RKO (cell line): ENCODE results near the gene CHORDC1.
A peak's percentile ranks its signal among the peaks of the same experiment; 100 is the strongest.
"Not testable (repeated sequence)": the region's sequence is repeated elsewhere in the genome, so short reads cannot be mapped to it uniquely, and the experiment has no call there.

Experiments used
- DNase-seq: peaks from one replicate; pipeline ENCODE4 v3.0.0-alpha.2; 2016; ENCODE audit warnings: low spot score

The CHORDC1 gene

GRCh38 chr11:90222459-90223247, at the start of gene CHORDC1:
Gene CHORDC1 (minus strand): TSS chr11:90223049. CDS start chr11:90222954, 95 bp downstream.
- DNase-seq: peak; percentile 90

GRCh38 chr11:90257158-90257525, 34.3 kb upstream of the CHORDC1 start:
- DNase-seq: no peak

DNA sequence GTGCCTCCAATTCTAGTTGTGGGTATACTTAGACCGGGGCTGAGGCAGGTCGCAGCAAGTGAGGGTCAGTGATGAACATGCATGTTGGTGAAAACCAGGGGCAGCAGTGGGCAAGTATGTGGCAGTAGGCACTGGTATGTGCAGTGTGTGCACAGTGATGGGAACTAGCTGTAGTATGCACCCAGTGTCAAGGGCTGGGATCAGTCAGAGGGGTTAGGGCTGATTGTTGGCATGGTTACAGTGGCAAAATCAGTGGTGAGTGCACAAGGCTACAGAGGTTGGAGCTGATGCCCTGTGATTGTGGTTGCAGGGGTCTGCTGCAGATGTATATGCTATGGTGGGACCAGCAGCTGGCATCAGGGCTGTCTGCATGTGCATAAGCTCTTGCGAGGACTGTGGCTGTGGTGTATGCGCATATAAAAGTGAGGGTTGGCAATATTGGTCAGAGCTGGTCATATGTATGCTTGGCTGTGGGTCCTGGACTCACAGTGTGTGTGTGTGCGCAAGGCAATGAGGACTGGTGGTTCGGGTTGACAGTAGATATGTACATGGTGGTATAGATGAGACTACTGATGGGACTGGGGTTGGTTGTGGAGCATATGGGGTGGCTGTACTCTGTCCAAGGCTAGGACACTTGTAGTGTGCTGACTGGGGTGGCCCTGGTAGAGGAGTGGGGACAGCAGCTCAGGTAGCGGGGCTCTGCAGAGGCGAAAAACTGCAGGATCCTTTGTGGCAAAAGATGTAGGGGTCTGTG, 33.7 kb upstream of the CHORDC1 start:
- DNase-seq: no peak

GRCh38 chr11:90254065-90254464, 31.2 kb upstream of the CHORDC1 start:
- no peak for DNase-seq

DNA sequence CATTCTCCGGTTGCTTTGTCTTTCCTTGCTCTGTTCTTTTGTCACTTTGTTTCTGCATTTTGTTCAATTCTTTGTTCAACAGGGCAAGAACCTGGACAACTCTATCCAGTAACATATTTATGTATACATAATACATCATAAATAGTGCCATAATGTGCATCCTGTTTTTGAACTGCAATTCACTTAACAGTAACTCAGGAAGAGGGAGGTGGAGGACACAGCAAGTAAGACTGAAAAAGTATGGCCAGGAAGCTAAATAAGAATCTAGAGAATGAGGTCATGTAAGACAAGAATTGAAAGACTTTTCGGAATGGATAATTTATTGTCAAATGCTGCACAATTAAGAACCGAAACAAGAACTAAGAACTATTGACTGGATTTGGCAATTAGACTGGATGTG, 29.2 kb upstream of the CHORDC1 start:
- DNase-seq: no peak

- DNase-seq: no peak
Observed at GRCh38 chr11:90251599-90251998, 28.8 kb upstream of the CHORDC1 start.

DNA sequence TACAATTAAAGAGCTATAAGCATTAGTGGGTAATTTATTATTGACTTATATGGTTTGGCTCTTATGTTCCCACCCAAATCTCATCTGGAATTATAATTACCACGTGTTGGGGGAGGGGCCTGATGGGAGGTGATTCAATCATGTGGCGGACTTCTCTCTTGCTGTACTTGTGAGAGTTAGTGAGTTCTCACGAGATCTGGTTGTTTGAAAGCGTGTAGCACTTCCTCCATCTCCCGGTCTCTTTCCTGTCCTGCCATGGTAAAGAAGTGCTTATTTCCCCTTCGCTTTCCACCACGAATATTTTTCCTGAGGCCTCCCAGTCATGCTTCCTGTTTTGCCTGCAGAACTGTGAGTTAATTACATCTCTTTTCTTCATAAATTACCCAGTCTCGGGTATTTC, 28.1 kb upstream of the CHORDC1 start:
- DNase-seq: no peak

DNA sequence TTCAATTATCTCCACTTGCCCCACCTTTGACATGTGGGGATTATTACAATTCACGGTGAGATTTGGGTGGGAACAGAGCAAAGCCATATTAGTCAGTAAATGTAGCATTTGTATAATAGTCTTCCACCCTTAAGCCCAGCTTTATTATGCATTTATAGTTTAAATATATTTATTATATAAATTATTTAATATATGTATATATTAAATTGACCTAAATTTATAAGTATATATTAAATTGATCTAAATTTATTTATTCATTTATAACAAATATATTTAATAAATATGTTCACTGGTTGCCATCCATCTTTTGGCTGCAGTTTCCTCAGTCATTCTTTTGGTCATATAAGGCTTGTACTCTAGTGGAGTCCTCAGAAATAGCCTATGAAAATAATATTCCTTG, 23.6 kb upstream of the CHORDC1 start:
- DNase-seq: no peak

GRCh38 chr11:90243534-90243933, 20.7 kb upstream of the CHORDC1 start:
- DNase-seq: no peak

DNA sequence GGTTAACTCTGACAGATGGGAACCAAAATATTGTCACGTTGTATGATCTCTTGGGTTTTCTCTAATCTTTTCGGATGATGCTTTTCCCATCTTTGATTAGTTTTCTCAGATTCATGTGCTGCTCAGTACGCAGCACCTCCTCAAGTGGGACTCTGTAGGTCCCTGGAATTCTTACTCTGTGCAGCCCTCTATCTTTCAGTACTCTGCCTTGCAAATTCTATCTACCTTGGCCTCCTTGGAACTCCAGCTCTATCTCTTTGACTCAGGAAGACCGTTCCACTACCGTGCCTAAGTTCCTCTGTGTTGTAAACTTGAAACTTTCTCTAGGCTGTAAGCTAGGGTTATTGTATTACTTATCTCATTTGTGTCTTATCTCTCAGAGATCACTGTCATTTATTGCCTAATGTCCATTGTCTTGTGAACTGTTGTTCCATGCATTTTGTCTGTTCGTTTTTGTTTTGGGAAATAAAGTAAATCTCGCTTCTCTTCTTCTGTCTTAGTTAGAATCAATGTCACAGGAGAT, 20.1 kb upstream of the CHORDC1 start:
- no peak for DNase-seq

GRCh38 chr11:90241414-90241813, 18.6 kb upstream of the CHORDC1 start:
- DNase-seq: no peak

GRCh38 chr11:90239967-90240636, 17.3 kb upstream of the CHORDC1 start:
- DNase-seq: not testable (repeated sequence)

GRCh38 chr11:90237004-90237403, 14.2 kb upstream of the CHORDC1 start:
- no peak for DNase-seq

- DNase-seq: no peak
Observed at GRCh38 chr11:90235526-90235925, 12.7 kb upstream of the CHORDC1 start.

DNA sequence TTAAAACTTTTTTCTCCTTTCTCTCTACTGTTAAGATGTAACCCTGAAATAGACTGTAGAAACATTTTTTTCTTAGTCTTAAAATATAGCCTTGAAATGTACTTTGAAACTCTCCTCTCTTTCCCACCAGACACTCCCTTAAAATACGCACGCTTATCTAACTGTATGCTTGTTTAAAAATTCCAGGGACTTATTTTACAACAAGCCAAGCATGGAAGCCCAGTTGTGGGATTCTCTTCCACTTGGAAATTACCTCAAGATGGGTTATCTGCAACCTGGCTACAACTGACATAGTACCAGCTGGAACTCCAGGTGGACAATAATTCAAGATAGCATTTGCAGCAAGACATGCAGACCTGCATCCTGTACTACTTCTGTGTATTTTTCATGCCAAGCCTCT, 12.1 kb upstream of the CHORDC1 start:
- DNase-seq: no peak

GRCh38 chr11:90229791-90230190, 6.9 kb upstream of the CHORDC1 start:
- peak; percentile 41 for DNase-seq

GRCh38 chr11:90228056-90228455, 5.2 kb upstream of the CHORDC1 start:
- no peak for DNase-seq

- DNase-seq: no peak
Observed at GRCh38 chr11:90223248-90223585, 368 bp upstream of the CHORDC1 start.

GRCh38 chr11:90221803-90222458, 918 bp downstream of the CHORDC1 start:
- no peak for DNase-seq

- peak; percentile 81 for DNase-seq
Observed at GRCh38 chr11:90220391-90220790, 2.5 kb downstream of the CHORDC1 start.

DNA sequence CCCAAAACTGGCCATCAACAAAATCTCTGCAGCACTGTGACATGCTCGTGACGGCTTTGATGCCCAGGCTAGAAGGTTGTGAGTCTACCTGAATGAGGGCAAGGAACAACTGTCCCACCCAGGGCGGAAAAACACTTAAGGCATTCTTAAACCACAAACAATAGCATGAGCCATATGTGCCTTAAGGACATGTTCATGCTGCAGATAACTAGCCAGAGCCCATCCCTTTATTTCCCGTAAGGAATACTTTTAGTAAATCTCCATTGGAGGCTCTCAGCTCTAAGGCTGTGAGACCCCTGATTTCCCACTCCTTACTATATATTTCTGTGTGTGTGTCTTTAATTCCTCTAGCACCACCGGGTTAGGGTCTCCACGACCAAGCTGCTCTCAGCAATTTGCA, 3.4 kb downstream of the CHORDC1 start:
- DNase-seq: no peak

- DNase-seq: no peak
Observed at GRCh38 chr11:90218606-90219005, 4.2 kb downstream of the CHORDC1 start.
